Endothelial cell of umbilical vein (primary cell): ENCODE measurements around the gene NECTIN3. TPM values are rescaled to one million over a fixed set of nuclear protein-coding genes. Genes with fewer than 3 reads are reported as not detected.

Experiments used
- BruUV-seq: library from RNA; stranded (reverse); fragments of 400-500 nt; replicated peaks from 2 replicates; lab custom pipeline; 2021; lab: Mats Ljungman, UMichigan
- CTCF ChIA-PET: fragments of 300-600, 350-600 bp; sonication (Branson Sonifier 250); formaldehyde crosslinking; loops from one replicate; lab custom pipeline; 2021; ENCODE audit warnings: antibody characterized with exemption, inconsistent platforms; lab: Charles Lee
- POLR2A ChIA-PET: fragments of 300-600, 350-600 bp; sonication (Branson Sonifier 250); formaldehyde crosslinking; loops from one replicate; lab custom pipeline; 2021; ENCODE audit warnings: antibody characterized with exemption, inconsistent platforms; lab: Charles Lee
- DNase-seq: peaks from one replicate; pipeline ENCODE4 v3.0.0-alpha.2; 2011; ENCODE audit warnings: low read depth, low spot score
- FAIRE-seq: peaks from 2 replicates; lab custom pipeline; 2011; peaks lifted over from hg19 to GRCh38; lab: Jason Lieb, UNC
- H2AFZ ChIP-seq: 2 replicates; pipeline ENCODE4 v1.6.0; 2012; ENCODE audit warnings: low read depth, low read length, control low read depth, inconsistent platforms
- H3K27ac ChIP-seq: 2 replicates; pipeline ENCODE4 v1.5.1; 2011; ENCODE audit warnings: low read depth, mild to moderate bottlenecking, control low read depth, low read length, moderate library complexity; ENCODE audit not compliant: insufficient read depth
- H3K27me3 ChIP-seq, 2 experiments: 2 replicates each; pipeline versions ENCODE4 v1.6.0 to v1.6.1; 2011; ENCODE audit warnings: low read length in 2 of 2, mixed read lengths in 1 of 2; ENCODE audit not compliant: control insufficient read depth in 2 of 2, insufficient read depth in 2 of 2
- H3K36me3 ChIP-seq, 2 experiments: 2 replicates in 1 of 2; 3 replicates in 1 of 2; pipeline ENCODE4 v1.5.1; 2011; ENCODE audit warnings: low read length in 2 of 2, mild to moderate bottlenecking in 1 of 2, moderate library complexity in 1 of 2; ENCODE audit not compliant: control insufficient read depth in 2 of 2, insufficient read depth in 2 of 2; ENCODE audit errors: extremely low read depth in 1 of 2
- H3K4me1 ChIP-seq: 3 replicates; pipeline ENCODE4 v1.5.1; 2011; ENCODE audit warnings: mild to moderate bottlenecking, low read length; ENCODE audit not compliant: control insufficient read depth, insufficient read depth; ENCODE audit errors: extremely low read depth
- H3K4me2 ChIP-seq: 2 replicates; pipeline ENCODE4 v1.6.1; 2011; ENCODE audit warnings: low read length, control low read depth, mixed read lengths; ENCODE audit not compliant: insufficient read depth
- H3K4me3 ChIP-seq, 3 experiments: fragments of 200-600 bp in 1 of 3; sonication (generic), shearing (Covaris generic) in 1 of 3; replicated peaks in 1 of 3; 2 replicates each; pipeline ENCODE4 v1.5.1; 2011 to 2016; ENCODE audit warnings: control low read depth in 3 of 3, low read length in 3 of 3, mild to moderate bottlenecking in 2 of 3, inconsistent platforms in 1 of 3, low read depth in 1 of 3, moderate library complexity in 1 of 3; ENCODE audit not compliant: insufficient read depth in 1 of 3
- H3K79me2 ChIP-seq: 2 replicates; pipeline ENCODE4 v1.6.0; 2012; ENCODE audit warnings: low read length, inconsistent platforms; ENCODE audit not compliant: control insufficient read depth, insufficient read depth
- H3K9ac ChIP-seq: replicated peaks from 2 replicates; pipeline ENCODE3; 2011; ENCODE audit warnings: low read length, control low read depth; ENCODE audit not compliant: insufficient read depth; ENCODE audit errors: extremely low read depth
- H3K9me1 ChIP-seq: replicated peaks from 3 replicates; pipeline ENCODE4 v1.6.0; 2011; ENCODE audit warnings: mild to moderate bottlenecking, low read length; ENCODE audit not compliant: control insufficient read depth, insufficient read depth; ENCODE audit errors: extremely low read depth
- H3K9me3 ChIP-seq: replicated peaks from 2 replicates; pipeline ENCODE4 v1.5.1; 2012; ENCODE audit warnings: low read length, inconsistent platforms; ENCODE audit not compliant: control insufficient read depth, insufficient read depth
- H4K20me1 ChIP-seq: replicated peaks from 2 replicates; pipeline ENCODE3; 2011; ENCODE audit warnings: mild to moderate bottlenecking, low read length; ENCODE audit not compliant: control insufficient read depth, insufficient read depth; ENCODE audit errors: extremely low read depth
- CTCF ChIP-seq, 2 donors: IDR thresholded peaks; 1 replicate in 1 of 2; 2 replicates in 1 of 2; pipeline ENCODE4 v1.5.1; 2011; ENCODE audit warnings: low read length in 2 of 2, mild to moderate bottlenecking in 2 of 2, moderate library complexity in 2 of 2, control low read depth in 1 of 2, inconsistent platforms in 1 of 2, low read depth in 1 of 2; ENCODE audit not compliant: insufficient read depth in 1 of 2; ENCODE audit errors: extremely low read depth in 1 of 2
- EZH2 ChIP-seq: IDR thresholded peaks from 2 replicates; pipeline ENCODE4 v1.6.1; 2012; ENCODE audit warnings: borderline replicate concordance, low read depth, mild to moderate bottlenecking, moderate library complexity, low read length, inconsistent platforms; ENCODE audit not compliant: severe bottlenecking
- FOS ChIP-seq: IDR thresholded peaks from 2 replicates; pipeline ENCODE4 v1.6.1; 2011; ENCODE audit warnings: mild to moderate bottlenecking, low read length, moderate library complexity, borderline replicate concordance; ENCODE audit not compliant: insufficient read depth
- GATA2 ChIP-seq: IDR thresholded peaks from 2 replicates; pipeline ENCODE4 v1.7.0; 2011; ENCODE audit warnings: low read depth, mild to moderate bottlenecking, moderate library complexity, mixed read lengths, low read length; ENCODE audit not compliant: insufficient read length, insufficient read depth
- JUN ChIP-seq: IDR thresholded peaks from 2 replicates; pipeline ENCODE4 v1.6.1; 2011; ENCODE audit warnings: borderline replicate concordance, low read depth; ENCODE audit not compliant: insufficient read length, insufficient read depth
- MYC ChIP-seq: IDR thresholded peaks from one replicate; pipeline ENCODE4 v1.6.1; 2011; ENCODE audit warnings: mild to moderate bottlenecking, low read depth, low read length
- POLR2A ChIP-seq: IDR thresholded peaks from 2 replicates; pipeline ENCODE4 v1.6.1; 2012; ENCODE audit warnings: low read depth, mild to moderate bottlenecking, control low read depth, low read length
- POLR2AphosphoS5 ChIP-seq: IDR thresholded peaks from 2 replicates; pipeline ENCODE4 v1.6.1; 2012; ENCODE audit warnings: low read depth, mild to moderate bottlenecking, control low read depth, low read length, moderate library complexity; ENCODE audit not compliant: insufficient read depth
- dilution Hi-C: fragments of 300-500 bp; cut with MboI; formaldehyde crosslinking; loops from one replicate; pipeline ENCODE4 v1.15.0; 2019; ENCODE audit warnings: low sequenced_read_pairs; ENCODE audit not compliant: extremely low pct_ligation_motif_present
- intact Hi-C: fragments of 100-400 bp; cut with micrococcal nuclease; formaldehyde crosslinking; loops from one replicate; pipeline ENCODE4 v1.10.0; 2022
- polyA plus RNA-seq, 4 experiments: library from polyadenylated mRNA; depleted of rRNA in 3 of 4; stranded (reverse) in 3 of 4; unstranded in 1 of 4; fragments of >200 nt; gene quantifications; 2 replicates each; pipeline versions ENCODE4 v1.2.1 to v1.2.3, GENCODE V29; 2011 to 2012; ENCODE audit warnings: missing spikeins in 1 of 4
- total RNA-seq: library from RNA; stranded (reverse); gene quantifications from 2 replicates; pipeline ENCODE4 v1.2.3, GENCODE V29; 2021
- TF ChIP-seq, protein P1 (sequence below): IDR thresholded peaks from 2 replicates; pipeline ENCODE4 v1.6.1; 2011; ENCODE audit not compliant: insufficient read depth, insufficient read length

Gene NECTIN3
- total and polyA plus RNA-seq, 2 donors (not counting 3 experiments of a cell fraction or from before 2014, with no cell fraction given), result 14.3 to 26.9 TPM

- Histone ChIP-seq H2AFZ (no peak overlapping the region), H3K9me1 (no peaks in the 10 kb centered on the region), H4K20me1 (no peaks in the 10 kb centered on the region), H3K4me1 (no peaks in the 10 kb centered on the region), H3K9ac (no peak overlapping the region), H3K4me3 (no peak overlapping the region), H3K36me3 (peaks cover 0 to 2% of the 10 kb centered on the region in 2 experiments), H3K79me2 (no peaks in the 10 kb centered on the region), H3K27ac (no peak overlapping the region), H3K27me3 (no peaks in the 10 kb centered on the region), H3K9me3 (no peaks in the 10 kb centered on the region), H3K4me2 (no peak overlapping the region)
- FAIRE-seq (no peak), DNase-seq (no peak)
- CTCF ChIA-PET, result no interaction called here
- POLR2A ChIA-PET, result no interaction called here
- dilution Hi-C loops, result no loop called here
- no peak for TF ChIP-seq GATA2
- TF ChIP-seq JUN, result no peak
- no peak for TF ChIP-seq EZH2
- TF ChIP-seq, protein P1, sequence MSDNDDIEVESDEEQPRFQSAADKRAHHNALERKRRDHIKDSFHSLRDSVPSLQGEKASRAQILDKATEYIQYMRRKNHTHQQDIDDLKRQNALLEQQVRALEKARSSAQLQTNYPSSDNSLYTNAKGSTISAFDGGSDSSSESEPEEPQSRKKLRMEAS, result no peak
- no peak for TF ChIP-seq CTCF (IDR thresholded peaks at IDR 0.05; ENCODE audit: extremely low read depth in 1 of 2, insufficient read depth in 1 of 2, low read depth in 1 of 2, low read length in 2 of 2)
- no peak for TF ChIP-seq POLR2A
- no peak for TF ChIP-seq POLR2AphosphoS5
- no peak for TF ChIP-seq MYC
- no peak for TF ChIP-seq FOS
- intact Hi-C loops, result no loop called here
- BruUV-seq, result no TSS peak
These were observed 57.3 kb downstream of the NECTIN3 start for GRCh38 chr3:111128884-111129283.
